Measurements from ENCODE around the gene ST3GAL5.

GRCh38 chr2:85804583-85804982 is 84.2 kb downstream of the ST3GAL5 start:
- no peak for TF ChIP-seq EP300 (IDR thresholded peaks at IDR 0.05)
- peak; percentile 34 to 65 (median 57) for TF ChIP-seq CTCF (IDR thresholded peaks at IDR 0.05)
